Neural crest cell (in vitro differentiated cells): ENCODE results near the gene OPHN1. TPM values are rescaled to one million over a fixed set of nuclear protein-coding genes. Genes with fewer than 3 reads are reported as not detected.

Source experiments
- DNase-seq: peaks from one replicate; pipeline ENCODE4 v3.0.0; 2021; ENCODE audit warnings: low read depth, mixed read lengths, low spot score
- H3K27ac Mint-ChIP-seq: one replicate; pipeline ENCODE4 v1.8.0; 2021; ENCODE audit warnings: mild to moderate bottlenecking, mixed read lengths; ENCODE audit not compliant: unreplicated experiment
- H3K27me3 Mint-ChIP-seq: 2 replicates; pipeline ENCODE4 v1.8.0; 2021; ENCODE audit warnings: low read depth, mild to moderate bottlenecking, mixed read lengths
- H3K36me3 Mint-ChIP-seq: 2 replicates; pipeline ENCODE4 v1.8.0; 2021; ENCODE audit warnings: low read depth, mild to moderate bottlenecking, mixed read lengths
- H3K4me1 Mint-ChIP-seq: 2 replicates; pipeline ENCODE4 v1.8.0; 2021; ENCODE audit warnings: mixed read lengths
- H3K4me3 Mint-ChIP-seq: one replicate; pipeline ENCODE4 v1.8.0; 2021; ENCODE audit warnings: mild to moderate bottlenecking, mixed read lengths
- H3K9me3 Mint-ChIP-seq: 2 replicates; pipeline ENCODE4 v1.8.0; 2021; ENCODE audit warnings: mixed read lengths
- CTCF ChIP-seq: fragments of 200-600 bp; sonication (generic); conservative IDR thresholded peaks from 2 replicates; pipeline ENCODE4 v1.5.0; 2021; ENCODE audit warnings: antibody characterized with exemption, mild to moderate bottlenecking
- total RNA-seq: library from RNA; stranded (reverse); gene quantifications from 2 replicates; pipeline ENCODE4 v1.2.1, GENCODE V29; 2021

The OPHN1 gene
- total RNA-seq, 1 donor from 2014 or later: 9.4 TPM

- Mint-ChIP-seq H3K4me1 (no peaks in the 10 kb centered on the region), H3K27ac (no peak overlapping the region), H3K4me3 (no peak overlapping the region), H3K36me3 (peaks cover 5% of the 10 kb centered on the region), H3K9me3 (peaks cover 4% of the 10 kb centered on the region), H3K27me3 (no peaks in the 10 kb centered on the region)
- no peak for TF ChIP-seq CTCF
- DNase-seq: no peak
Measured at GRCh38 chrX:68043713-68044438, 389.4 kb downstream of the OPHN1 start.

GRCh38 chrX:68041110-68041509 lies 392.2 kb downstream of the OPHN1 start:
- no peak for TF ChIP-seq CTCF
- Mint-ChIP-seq H3K27me3 (no peaks in the 10 kb centered on the region), H3K27ac (no peak overlapping the region), H3K9me3 (peaks cover 8% of the 10 kb centered on the region), H3K4me3 (no peak overlapping the region), H3K4me1 (no peaks in the 10 kb centered on the region), H3K36me3 (peaks cover 5% of the 10 kb centered on the region)
- no peak for DNase-seq

- Mint-ChIP-seq H3K4me3 (no peak overlapping the region), H3K36me3 (no peaks in the 10 kb centered on the region), H3K27ac (no peak overlapping the region), H3K9me3 (peaks cover 5% of the 10 kb centered on the region), H3K4me1 (no peaks in the 10 kb centered on the region), H3K27me3 (no peaks in the 10 kb centered on the region)
- TF ChIP-seq CTCF: peak; percentile 49
- peak; percentile 8 for DNase-seq
Measured at GRCh38 chrX:68018248-68019203, 414.8 kb downstream of the OPHN1 start.

GRCh38 chrX:67998540-67998939 lies 434.8 kb downstream of the OPHN1 start:
- no peaks in the 10 kb centered on the region for H3K36me3 Mint-ChIP-seq
- H3K4me3 Mint-ChIP-seq: no peak overlapping the region
- peaks cover 21% of the 10 kb centered on the region for H3K9me3 Mint-ChIP-seq
- no peak for DNase-seq
- no peaks in the 10 kb centered on the region for H3K27me3 Mint-ChIP-seq
- no peak for TF ChIP-seq CTCF
- H3K4me1 Mint-ChIP-seq: no peaks in the 10 kb centered on the region
- H3K27ac Mint-ChIP-seq: no peak overlapping the region

Other genes with a start within 250 kb of the OPHN1 start
- 35.1 and 37.4 TPM in 2 replicates for gene YIPF6, start 65.6 kb upstream of the OPHN1 start, total RNA-seq
- gene STARD8, start 214.2 kb upstream of the OPHN1 start, total RNA-seq: 1.5 and 1.8 TPM in 2 replicates